Measurements from ENCODE around the gene SLC6A18.

The SLC6A18 gene

GRCh38 chr5:1294206-1294834 lies 69.1 kb downstream of the SLC6A18 start:
- no peak for DNase-seq

DNA sequence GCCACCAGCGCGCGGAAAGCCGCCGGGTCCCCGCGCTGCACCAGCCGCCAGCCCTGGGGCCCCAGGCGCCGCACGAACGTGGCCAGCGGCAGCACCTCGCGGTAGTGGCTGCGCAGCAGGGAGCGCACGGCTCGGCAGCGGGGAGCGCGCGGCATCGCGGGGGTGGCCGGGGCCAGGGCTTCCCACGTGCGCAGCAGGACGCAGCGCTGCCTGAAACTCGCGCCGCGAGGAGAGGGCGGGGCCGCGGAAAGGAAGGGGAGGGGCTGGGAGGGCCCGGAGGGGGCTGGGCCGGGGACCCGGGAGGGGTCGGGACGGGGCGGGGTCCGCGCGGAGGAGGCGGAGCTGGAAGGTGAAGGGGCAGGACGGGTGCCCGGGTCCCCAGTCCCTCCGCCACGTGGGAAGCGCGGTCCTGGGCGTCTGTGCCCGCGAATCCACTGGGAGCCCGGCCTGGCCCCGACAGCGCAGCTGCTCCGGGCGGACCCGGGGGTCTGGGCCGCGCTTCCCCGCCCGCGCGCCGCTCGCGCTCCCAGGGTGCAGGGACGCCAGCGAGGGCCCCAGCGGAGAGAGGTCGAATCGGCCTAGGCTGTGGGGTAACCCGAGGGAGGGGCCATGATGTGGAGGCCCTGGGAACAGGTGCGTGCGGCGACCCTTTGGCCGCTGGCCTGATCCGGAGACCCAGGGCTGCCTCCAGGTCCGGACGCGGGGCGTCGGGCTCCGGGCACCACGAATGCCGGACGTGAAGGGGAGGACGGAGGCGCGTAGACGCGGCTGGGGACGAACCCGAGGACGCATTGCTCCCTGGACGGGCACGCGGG lies 69.9 kb downstream of the SLC6A18 start, which contains the start of gene TERT:
Gene TERT, minus strand, starts transcription at position 234 of the 815 bp plus-strand sequence. Its CDS starts 79 bp downstream, at position 155.
- no peak for DNase-seq

- DNase-seq = no peak
These were observed 70.5 kb downstream of the SLC6A18 start for GRCh38 chr5:1295650-1296037.
